HEK293 (cell line): Measurements from ENCODE around the gene FAM241A.
A peak's percentile ranks its signal among the peaks of the same experiment; 100 is the strongest.

ENCODE experiments used
- CTCF ChIA-PET: fragments of 350-600 bp; formaldehyde crosslinking; extraction: SDS; loops from one replicate; lab custom pipeline; 2021; ENCODE audit warnings: antibody characterized with exemption; lab: Yijun Ruan, JAX
- POLR2A ChIA-PET: fragments of 300-600 bp; formaldehyde crosslinking; extraction: SDS; loops from one replicate; lab custom pipeline; 2020; ENCODE audit warnings: antibody characterized with exemption, inconsistent platforms; lab: Yijun Ruan, JAX
- H3K27ac ChIP-seq: fragments of 200-500 bp; sonication (Bioruptor generic); 2 replicates; pipeline ENCODE4 v1.5.1; 2014; ENCODE audit warnings: low read depth, low read length, control low read depth, inconsistent platforms; ENCODE audit errors: extremely low read depth
- H3K36me3 ChIP-seq, 2 experiments: fragments of 200-500 bp in 1 of 2; sonication (Bioruptor generic) in 1 of 2; 1 replicate in 1 of 2; 2 replicates in 1 of 2; pipeline ENCODE4 v1.5.1; 2014 to 2017; ENCODE audit warnings: inconsistent platforms in 2 of 2, low read length in 2 of 2; ENCODE audit not compliant: control insufficient read depth in 2 of 2, insufficient read depth in 1 of 2
- H3K4me1 ChIP-seq: fragments of 200-500 bp; sonication (Bioruptor generic); 2 replicates; pipeline ENCODE4 v1.5.1; 2014; ENCODE audit warnings: mild to moderate bottlenecking, low read length, inconsistent platforms; ENCODE audit not compliant: control insufficient read depth, insufficient read depth
- H3K4me3 ChIP-seq: 2 replicates; pipeline ENCODE4 v1.5.1; 2011; ENCODE audit warnings: low read depth, mild to moderate bottlenecking, control low read depth, low read length, moderate library complexity
- H3K9me3 ChIP-seq: fragments of 200-500 bp; sonication (Bioruptor generic); 2 replicates; pipeline ENCODE4 v1.5.1; 2014; ENCODE audit warnings: low read depth, low read length, inconsistent platforms; ENCODE audit not compliant: control insufficient read depth, insufficient read depth
- GFI1B ChIP-seq: fragments of 450-650 bp; formaldehyde crosslinking; IDR thresholded peaks from 2 replicates; pipeline ENCODE4 v1.5.1; 2016; ENCODE audit warnings: missing biosample characterization, missing genetic modification characterization
- RBAK ChIP-seq: fragments of 450-650 bp; formaldehyde crosslinking; IDR thresholded peaks from 2 replicates; pipeline ENCODE4 v1.5.1; 2016; ENCODE audit warnings: missing biosample characterization, missing genetic modification characterization
- SCRT1 ChIP-seq: fragments of 450-650 bp; formaldehyde crosslinking; IDR thresholded peaks from 2 replicates; pipeline ENCODE4 v1.5.1; 2016; ENCODE audit warnings: missing biosample characterization, missing genetic modification characterization, borderline replicate concordance
- SCRT2 ChIP-seq: fragments of 450-650 bp; formaldehyde crosslinking; IDR thresholded peaks from 2 replicates; pipeline ENCODE4 v1.5.1; 2016; ENCODE audit warnings: missing biosample characterization, missing genetic modification characterization
- SP3 ChIP-seq: fragments of 450-650 bp; formaldehyde crosslinking; IDR thresholded peaks from 2 replicates; pipeline ENCODE4 v1.5.1; 2016; ENCODE audit warnings: missing biosample characterization, missing genetic modification characterization
- YY1 ChIP-seq: fragments of 450-650 bp; formaldehyde crosslinking; IDR thresholded peaks from 2 replicates; pipeline ENCODE4 v1.5.1; 2018; ENCODE audit warnings: missing biosample characterization, missing genetic modification characterization
- ZBTB11 ChIP-seq: fragments of 450-650 bp; formaldehyde crosslinking; conservative IDR thresholded peaks from 2 replicates; pipeline ENCODE4 v1.5.1; 2016; ENCODE audit warnings: low read depth, missing biosample characterization, missing genetic modification characterization
- ZNF121 ChIP-seq: fragments of 450-650 bp; formaldehyde crosslinking; IDR thresholded peaks from 2 replicates; pipeline ENCODE4 v1.5.1; 2016; ENCODE audit warnings: missing biosample characterization, missing genetic modification characterization
- ZNF2 ChIP-seq: fragments of 450-650 bp; formaldehyde crosslinking; IDR thresholded peaks from 2 replicates; pipeline ENCODE4 v1.5.1; 2016; ENCODE audit warnings: missing biosample characterization, missing genetic modification characterization
- ZNF211 ChIP-seq: fragments of 450-650 bp; formaldehyde crosslinking; IDR thresholded peaks from 2 replicates; pipeline ENCODE4 v1.5.1; 2016; ENCODE audit warnings: low read depth, missing biosample characterization, missing genetic modification characterization
- ZNF274 ChIP-seq, 2 experiments: fragments of 200-500 bp in 1 of 2; fragments of 450-650 bp in 1 of 2; sonication (Bioruptor generic) in 1 of 2; formaldehyde crosslinking in 1 of 2; IDR thresholded peaks; 2 replicates each; pipeline versions ENCODE4 v1.5.1 to v1.6.1; 2014 to 2016; ENCODE audit warnings: borderline replicate concordance in 1 of 2, inconsistent platforms in 1 of 2, low read length in 1 of 2, missing biosample characterization in 1 of 2, missing genetic modification characterization in 1 of 2
- ZNF292 ChIP-seq: fragments of 450-650 bp; formaldehyde crosslinking; IDR thresholded peaks from 2 replicates; pipeline ENCODE4 v1.5.1; 2016; ENCODE audit warnings: low read depth, missing biosample characterization, missing genetic modification characterization, borderline replicate concordance
- ZNF302 ChIP-seq: fragments of 450-650 bp; formaldehyde crosslinking; IDR thresholded peaks from 2 replicates; pipeline ENCODE4 v1.5.1; 2016; ENCODE audit warnings: missing biosample characterization, missing genetic modification characterization, low read depth
- ZNF335 ChIP-seq: fragments of 450-650 bp; formaldehyde crosslinking; conservative IDR thresholded peaks from 2 replicates; pipeline ENCODE4 v1.5.1; 2016; ENCODE audit warnings: missing biosample characterization, missing genetic modification characterization
- ZNF398 ChIP-seq: fragments of 450-650 bp; formaldehyde crosslinking; IDR thresholded peaks from 2 replicates; pipeline ENCODE4 v1.5.1; 2017; ENCODE audit warnings: missing biosample characterization, missing genetic modification characterization
- ZNF521 ChIP-seq: fragments of 450-650 bp; formaldehyde crosslinking; IDR thresholded peaks from 2 replicates; pipeline ENCODE4 v1.5.1; 2017; ENCODE audit warnings: missing biosample characterization, mild to moderate bottlenecking, missing genetic modification characterization
- ZNF530 ChIP-seq: fragments of 450-650 bp; formaldehyde crosslinking; IDR thresholded peaks from 2 replicates; pipeline ENCODE4 v1.5.1; 2016; ENCODE audit warnings: low read depth, missing biosample characterization, missing genetic modification characterization
- ZNF639 ChIP-seq: fragments of 450-650 bp; formaldehyde crosslinking; IDR thresholded peaks from 2 replicates; pipeline ENCODE4 v1.5.1; 2016; ENCODE audit warnings: missing biosample characterization, missing genetic modification characterization
- ZNF654 ChIP-seq: fragments of 450-650 bp; formaldehyde crosslinking; IDR thresholded peaks from 2 replicates; pipeline ENCODE4 v1.5.1; 2016; ENCODE audit warnings: low read depth, missing biosample characterization, missing genetic modification characterization
- ZNF785 ChIP-seq: fragments of 450-650 bp; formaldehyde crosslinking; IDR thresholded peaks from 2 replicates; pipeline ENCODE4 v1.5.1; 2016; ENCODE audit warnings: missing biosample characterization, missing genetic modification characterization
- ZNF843 ChIP-seq: fragments of 450-650 bp; formaldehyde crosslinking; IDR thresholded peaks from 2 replicates; pipeline ENCODE4 v1.5.1; 2016; ENCODE audit warnings: missing biosample characterization, missing genetic modification characterization

The FAM241A gene

DNA sequence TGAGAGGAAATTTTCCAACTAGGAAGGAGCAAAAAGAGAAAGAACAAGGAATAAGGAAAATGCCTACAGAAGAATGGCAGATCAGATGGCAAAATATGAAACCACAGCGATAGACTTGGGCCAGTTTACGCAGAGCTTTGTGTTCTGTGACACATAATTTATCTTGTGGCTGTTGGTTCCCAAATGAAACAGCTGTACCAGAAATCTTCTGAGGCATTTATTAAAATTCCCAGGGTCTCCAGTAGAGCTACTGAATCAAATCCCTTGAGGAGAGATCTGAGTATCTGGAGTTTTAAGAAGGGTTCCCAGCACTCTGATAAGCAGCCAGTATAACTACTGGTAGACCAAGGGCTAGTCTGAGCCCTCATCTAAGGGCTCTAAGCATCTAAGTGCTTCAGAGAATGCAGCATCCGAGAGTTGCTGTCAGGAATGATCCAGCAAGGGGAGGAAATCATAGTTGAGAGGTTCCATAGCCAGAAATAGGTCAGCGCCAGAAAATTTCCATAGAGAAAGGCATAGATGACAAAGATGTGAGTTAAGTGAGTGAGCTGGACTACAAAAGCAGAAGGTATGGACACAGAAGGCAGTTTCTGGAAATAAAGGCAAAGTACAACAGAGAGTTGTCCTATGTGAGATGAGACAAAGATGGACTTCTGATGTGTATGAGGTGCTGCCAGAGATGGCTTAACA lies 46.3 kb upstream of the FAM241A start (continued):
- TF ChIP-seq ZNF292 (tag by site-specific recombination): no peak
- no peak for TF ChIP-seq SCRT1 (tag by site-specific recombination)
- TF ChIP-seq RBAK (tag by site-specific recombination): no peak
- no peak for TF ChIP-seq YY1 (tag by site-specific recombination)
- no peak for TF ChIP-seq ZNF274 (IDR thresholded peaks at IDR 0.05; ENCODE audit: low read length)
- no peak for TF ChIP-seq ZNF274 (tag by site-specific recombination; IDR thresholded peaks at IDR 0.05; ENCODE audit: borderline replicate concordance)
- TF ChIP-seq ZNF211 (tag by site-specific recombination): no peak
- no peak for TF ChIP-seq ZNF398 (tag by site-specific recombination)
- TF ChIP-seq ZNF843: no peak
- TF ChIP-seq GFI1B (tag by site-specific recombination): no peak
- no peak for TF ChIP-seq ZNF521
- TF ChIP-seq ZNF302 (tag by site-specific recombination): no peak
- no peak for TF ChIP-seq ZNF639

- no peaks in the 10 kb centered on the region for H3K4me1 ChIP-seq
- POLR2A ChIA-PET: interaction anchor here (0.5 kb wide), 1 partner anchor 197 kb away, joined by 4 read pairs; the partner anchor contains the start of gene ALPK1
- TF ChIP-seq ZNF654 (tag by site-specific recombination): peak; percentile 90
- TF ChIP-seq ZBTB11 (tag by site-specific recombination): no peak
- no peak for TF ChIP-seq ZNF785 (tag by site-specific recombination)
- TF ChIP-seq ZNF121 (tag by site-specific recombination): no peak
- TF ChIP-seq ZNF335 (tag by site-specific recombination): peak; percentile 76
- TF ChIP-seq ZNF2 (tag by site-specific recombination): peak; percentile 37; the same call in 1 of the 2 replicates
- peak; percentile 98 for TF ChIP-seq SCRT2 (tag by site-specific recombination)
- TF ChIP-seq SCRT1 (tag by site-specific recombination): peak; percentile 95
- 0 out of 2 replicates have a peak, but pooled peaks have one; percentile 11 for TF ChIP-seq SP3 (tag by site-specific recombination)
- no peak for TF ChIP-seq ZNF530 (tag by site-specific recombination)
- no peak overlapping the region for H3K4me3 ChIP-seq
- H3K27ac ChIP-seq: no peak overlapping the region
- no peaks in the 10 kb centered on the region for H3K36me3 ChIP-seq
- CTCF ChIA-PET: interaction anchor here (0.6 to 5.5 kb wide), 28 partner anchors 9 to 711 kb away, joined by 3 to 67 read pairs (median 4); partner anchors contain the start of gene AP1AR
- H3K9me3 ChIP-seq: no peaks in the 10 kb centered on the region
Observed at GRCh38 chr4:112099701-112100297, 45.5 kb upstream of the FAM241A start.
